ENCODE data around the gene NUMBL.

NUMBL gene

GRCh38 chr19:40716031-40716481, 25.6 kb upstream of the NUMBL start:
- peak; percentile 81 for DNase-seq

- peak; percentile 91 for DNase-seq
Measured at GRCh38 chr19:40714441-40715299, 24.2 kb upstream of the NUMBL start.

GRCh38 chr19:40713939-40714338, 23.5 kb upstream of the NUMBL start:
- DNase-seq, result no peak

GRCh38 chr19:40709817-40710216, 19.4 kb upstream of the NUMBL start:
- no peak for DNase-seq

GRCh38 chr19:40707615-40708014, 17.2 kb upstream of the NUMBL start:
- no peak for DNase-seq

- DNase-seq, result no peak
Measured at GRCh38 chr19:40705950-40706619, 15.6 kb upstream of the NUMBL start.

- no peak for DNase-seq
Measured at GRCh38 chr19:40705362-40705651, 14.9 kb upstream of the NUMBL start.

GRCh38 chr19:40704491-40705361, 14.3 kb upstream of the NUMBL start:
- DNase-seq, result no peak

- no peak for DNase-seq
Measured at GRCh38 chr19:40703029-40703755, 12.7 kb upstream of the NUMBL start.

- no peak for DNase-seq
Measured at GRCh38 chr19:40702337-40703012, 12.0 kb upstream of the NUMBL start.

- no peak for DNase-seq
Measured at GRCh38 chr19:40701758-40702157, 11.3 kb upstream of the NUMBL start.

- DNase-seq, result no peak
Measured at GRCh38 chr19:40700083-40700482, 9.6 kb upstream of the NUMBL start.

GRCh38 chr19:40697007-40697406, 6.6 kb upstream of the NUMBL start:
- no peak for DNase-seq

GRCh38 chr19:40695881-40696280, 5.4 kb upstream of the NUMBL start:
- no peak for DNase-seq

- DNase-seq, result no peak
Measured at GRCh38 chr19:40693896-40694295, 3.4 kb upstream of the NUMBL start.

- no peak for DNase-seq
Measured at GRCh38 chr19:40693150-40693788, 2.8 kb upstream of the NUMBL start.

GRCh38 chr19:40692212-40692551, 1.7 kb upstream of the NUMBL start:
- no peak for DNase-seq

- no peak for DNase-seq
Measured at GRCh38 chr19:40691421-40692211, 1.2 kb upstream of the NUMBL start.

- DNase-seq, result peak; percentile 89
Measured at GRCh38 chr19:40690693-40691420, 406 bp upstream of the NUMBL start.

GRCh38 chr19:40689339-40690049, 957 bp downstream of the NUMBL start:
- no peak for DNase-seq

Data from stimulated activated CD4-positive, alpha-beta T cell treated with anti-CD3 and anti-CD28 coated beads, Interleukin-1b, Interleukin-23, amount 100 ng/mL, for 48 hours (primary cell).